ENCODE measurements around the gene CHCHD1. TPM values are rescaled to one million over a fixed set of nuclear protein-coding genes. Genes with fewer than 3 reads are reported as not detected.

CHCHD1 gene
- total RNA-seq, 1 experiment from 2014 or later, result 36.6 TPM

- Histone ChIP-seq H2AFZ (ENCODE audit: low read depth, low read length, poor library complexity, severe bottlenecking) (no peak overlapping the region), H3K9me3 (ENCODE audit: control insufficient read depth in 1 of 2, insufficient read depth in 1 of 2, low read depth in 1 of 2, low read length in 2 of 2) (no peaks in the 10 kb centered on the region), H3K4me1 (ENCODE audit: control insufficient read depth in 1 of 2, insufficient read depth in 2 of 2, low read length in 2 of 2) (no peaks in the 10 kb centered on the region), H4K20me1 (ENCODE audit: insufficient read depth) (no peaks in the 10 kb centered on the region), H3K4me2 (ENCODE audit: low read length) (no peak overlapping the region), H3K9me2 (ENCODE audit: insufficient read depth) (no peaks in the 10 kb centered on the region), H3K36me3 (ENCODE audit: control insufficient read depth in 1 of 2, insufficient read depth in 2 of 2, low read length in 2 of 2) (peaks cover 21 to 35% of the 10 kb centered on the region in 2 experiments), H3K27ac (ENCODE audit: low read depth, low read length) (no peak overlapping the region), H3K9ac (ENCODE audit: low read length) (no peak overlapping the region), H3K79me2 (ENCODE audit: insufficient read depth, low read length) (no peaks in the 10 kb centered on the region), H3K4me3 (replicated peaks in 1 of 2; ENCODE audit: low read depth in 1 of 2, low read length in 2 of 2) (no peak overlapping the region), H3K27me3 (ENCODE audit: insufficient read depth, low read length) (no peaks in the 10 kb centered on the region)
- TF ChIP-seq FOSL1 (IDR thresholded peaks at IDR 0.05; ENCODE audit: low read depth), result no peak
- no peak for TF ChIP-seq EGR1 (IDR thresholded peaks at IDR 0.05; ENCODE audit: low read depth)
- no peak for TF ChIP-seq CBX3 (IDR thresholded peaks at IDR 0.05; ENCODE audit: low read depth)
- TF ChIP-seq SRF (IDR thresholded peaks at IDR 0.05; ENCODE audit: low read depth), result no peak
- TF ChIP-seq YY1 (IDR thresholded peaks at IDR 0.05; ENCODE audit: extremely low read depth, insufficient replicate concordance, low read depth, low read length), result no peak
- no peak for TF ChIP-seq ATF3 (IDR thresholded peaks at IDR 0.05)
- no peak for TF ChIP-seq TCF7L2 (IDR thresholded peaks at IDR 0.05; ENCODE audit: borderline replicate concordance, extremely low read depth, insufficient read depth, insufficient read length)
- no peak for TF ChIP-seq EZH2phosphoT487 (IDR thresholded peaks at IDR 0.05; ENCODE audit: borderline replicate concordance)
- TF ChIP-seq, protein P1, sequence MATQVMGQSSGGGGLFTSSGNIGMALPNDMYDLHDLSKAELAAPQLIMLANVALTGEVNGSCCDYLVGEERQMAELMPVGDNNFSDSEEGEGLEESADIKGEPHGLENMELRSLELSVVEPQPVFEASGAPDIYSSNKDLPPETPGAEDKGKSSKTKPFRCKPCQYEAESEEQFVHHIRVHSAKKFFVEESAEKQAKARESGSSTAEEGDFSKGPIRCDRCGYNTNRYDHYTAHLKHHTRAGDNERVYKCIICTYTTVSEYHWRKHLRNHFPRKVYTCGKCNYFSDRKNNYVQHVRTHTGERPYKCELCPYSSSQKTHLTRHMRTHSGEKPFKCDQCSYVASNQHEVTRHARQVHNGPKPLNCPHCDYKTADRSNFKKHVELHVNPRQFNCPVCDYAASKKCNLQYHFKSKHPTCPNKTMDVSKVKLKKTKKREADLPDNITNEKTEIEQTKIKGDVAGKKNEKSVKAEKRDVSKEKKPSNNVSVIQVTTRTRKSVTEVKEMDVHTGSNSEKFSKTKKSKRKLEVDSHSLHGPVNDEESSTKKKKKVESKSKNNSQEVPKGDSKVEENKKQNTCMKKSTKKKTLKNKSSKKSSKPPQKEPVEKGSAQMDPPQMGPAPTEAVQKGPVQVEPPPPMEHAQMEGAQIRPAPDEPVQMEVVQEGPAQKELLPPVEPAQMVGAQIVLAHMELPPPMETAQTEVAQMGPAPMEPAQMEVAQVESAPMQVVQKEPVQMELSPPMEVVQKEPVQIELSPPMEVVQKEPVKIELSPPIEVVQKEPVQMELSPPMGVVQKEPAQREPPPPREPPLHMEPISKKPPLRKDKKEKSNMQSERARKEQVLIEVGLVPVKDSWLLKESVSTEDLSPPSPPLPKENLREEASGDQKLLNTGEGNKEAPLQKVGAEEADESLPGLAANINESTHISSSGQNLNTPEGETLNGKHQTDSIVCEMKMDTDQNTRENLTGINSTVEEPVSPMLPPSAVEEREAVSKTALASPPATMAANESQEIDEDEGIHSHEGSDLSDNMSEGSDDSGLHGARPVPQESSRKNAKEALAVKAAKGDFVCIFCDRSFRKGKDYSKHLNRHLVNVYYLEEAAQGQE (IDR thresholded peaks at IDR 0.05; ENCODE audit: low read depth), result no peak
- TF ChIP-seq SIN3A (IDR thresholded peaks at IDR 0.05; ENCODE audit: low read depth), result no peak
- no peak for TF ChIP-seq RAD21 (IDR thresholded peaks at IDR 0.05; ENCODE audit: low read depth)
- TF ChIP-seq, protein P2, sequence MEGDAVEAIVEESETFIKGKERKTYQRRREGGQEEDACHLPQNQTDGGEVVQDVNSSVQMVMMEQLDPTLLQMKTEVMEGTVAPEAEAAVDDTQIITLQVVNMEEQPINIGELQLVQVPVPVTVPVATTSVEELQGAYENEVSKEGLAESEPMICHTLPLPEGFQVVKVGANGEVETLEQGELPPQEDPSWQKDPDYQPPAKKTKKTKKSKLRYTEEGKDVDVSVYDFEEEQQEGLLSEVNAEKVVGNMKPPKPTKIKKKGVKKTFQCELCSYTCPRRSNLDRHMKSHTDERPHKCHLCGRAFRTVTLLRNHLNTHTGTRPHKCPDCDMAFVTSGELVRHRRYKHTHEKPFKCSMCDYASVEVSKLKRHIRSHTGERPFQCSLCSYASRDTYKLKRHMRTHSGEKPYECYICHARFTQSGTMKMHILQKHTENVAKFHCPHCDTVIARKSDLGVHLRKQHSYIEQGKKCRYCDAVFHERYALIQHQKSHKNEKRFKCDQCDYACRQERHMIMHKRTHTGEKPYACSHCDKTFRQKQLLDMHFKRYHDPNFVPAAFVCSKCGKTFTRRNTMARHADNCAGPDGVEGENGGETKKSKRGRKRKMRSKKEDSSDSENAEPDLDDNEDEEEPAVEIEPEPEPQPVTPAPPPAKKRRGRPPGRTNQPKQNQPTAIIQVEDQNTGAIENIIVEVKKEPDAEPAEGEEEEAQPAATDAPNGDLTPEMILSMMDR (IDR thresholded peaks at IDR 0.05 in 2 of 3, conservative IDR thresholded peaks at IDR 0.05 in 1 of 3; ENCODE audit: borderline replicate concordance in 1 of 3, insufficient read depth in 1 of 3, low read depth in 2 of 3, low read length in 2 of 3), result no peak
- TF ChIP-seq SP1 (IDR thresholded peaks at IDR 0.05; ENCODE audit: low read depth), result no peak
- no peak for TF ChIP-seq POLR2A (IDR thresholded peaks at IDR 0.05; ENCODE audit: borderline replicate concordance, extremely low read depth, insufficient read depth, insufficient read length)
- no peak for TF ChIP-seq EZH2 (IDR thresholded peaks at IDR 0.05)
- TF ChIP-seq ZNF274 (IDR thresholded peaks at IDR 0.05; ENCODE audit: low read depth, low read length), result no peak
- TF ChIP-seq, protein P3, sequence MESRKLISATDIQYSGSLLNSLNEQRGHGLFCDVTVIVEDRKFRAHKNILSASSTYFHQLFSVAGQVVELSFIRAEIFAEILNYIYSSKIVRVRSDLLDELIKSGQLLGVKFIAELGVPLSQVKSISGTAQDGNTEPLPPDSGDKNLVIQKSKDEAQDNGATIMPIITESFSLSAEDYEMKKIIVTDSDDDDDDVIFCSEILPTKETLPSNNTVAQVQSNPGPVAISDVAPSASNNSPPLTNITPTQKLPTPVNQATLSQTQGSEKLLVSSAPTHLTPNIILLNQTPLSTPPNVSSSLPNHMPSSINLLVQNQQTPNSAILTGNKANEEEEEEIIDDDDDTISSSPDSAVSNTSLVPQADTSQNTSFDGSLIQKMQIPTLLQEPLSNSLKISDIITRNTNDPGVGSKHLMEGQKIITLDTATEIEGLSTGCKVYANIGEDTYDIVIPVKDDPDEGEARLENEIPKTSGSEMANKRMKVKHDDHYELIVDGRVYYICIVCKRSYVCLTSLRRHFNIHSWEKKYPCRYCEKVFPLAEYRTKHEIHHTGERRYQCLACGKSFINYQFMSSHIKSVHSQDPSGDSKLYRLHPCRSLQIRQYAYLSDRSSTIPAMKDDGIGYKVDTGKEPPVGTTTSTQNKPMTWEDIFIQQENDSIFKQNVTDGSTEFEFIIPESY (IDR thresholded peaks at IDR 0.05; ENCODE audit: extremely low read depth, insufficient replicate concordance, low read length), result no peak
- TF ChIP-seq CEBPB (IDR thresholded peaks at IDR 0.05; ENCODE audit: low read depth), result no peak
- intact Hi-C loops (cut with micrococcal nuclease), result no loop called here
- ChIA-PET POLR2A (no interaction called here), CTCF (no interaction called here), RAD21 (ENCODE audit: low non-redundant PET in 1 of 2, low total read pairs in 2 of 2, uncharacterized antibody in 2 of 2, unreplicated experiment in 2 of 2) (no interaction called here)
- ATAC-seq, result no peak
- no peak for DNase-seq (ENCODE audit: low read depth, low spot score)
- no TSS peak for BruUV-seq (replicated peaks)
Observed at GRCh38 chr10:73801253-73801590, 19.4 kb downstream of the CHCHD1 start.
